AG04449 (cell line): ENCODE results near the gene DERL2.
A peak's percentile ranks its signal among the peaks of the same experiment; 100 is the strongest.

Experiments
- CTCF ChIA-PET: fragments of 350-600 bp; formaldehyde crosslinking; extraction: SDS; loops from one replicate; lab custom pipeline; 2021; ENCODE audit warnings: antibody characterized with exemption; lab: Yijun Ruan, JAX
- POLR2A ChIA-PET: fragments of 400-600, 350-600 bp; formaldehyde crosslinking; extraction: SDS; loops from one replicate; lab custom pipeline; 2020; ENCODE audit warnings: antibody characterized with exemption, inconsistent platforms; lab: Yijun Ruan, JAX
- DNase-seq: peaks from one replicate; pipeline ENCODE4 v3.0.0-alpha.2; 2010; ENCODE audit warnings: low read depth, low spot score
- H3K4me3 ChIP-seq: 2 replicates; pipeline ENCODE4 v1.5.1; 2011; ENCODE audit warnings: low read depth, mild to moderate bottlenecking, control low read depth, low read length
- CTCF ChIP-seq: IDR thresholded peaks from one replicate; pipeline ENCODE4 v1.5.1; 2011; ENCODE audit warnings: mild to moderate bottlenecking, moderate library complexity, low read length, control low read depth, inconsistent platforms; ENCODE audit not compliant: insufficient read depth; ENCODE audit errors: missing control alignments

DERL2 gene

GRCh38 chr17:5530265-5531084 is 44.5 kb upstream of the DERL2 start:
- no peak for DNase-seq
- POLR2A ChIA-PET, result no interaction called here
- CTCF ChIA-PET, result interaction anchor here (1.1 kb wide), 1 partner anchor 15 kb away, joined by 3 read pairs; no protein-coding TSS in a partner anchor
- H3K4me3 ChIP-seq, result no peak overlapping the region
- TF ChIP-seq CTCF, result no peak

- TF ChIP-seq CTCF, result no peak
- no peak for DNase-seq
- POLR2A ChIA-PET, result interaction anchor here (1.3 to 1.9 kb wide), 3 partner anchors 19 to 41 kb away, joined by 6 to 15 read pairs (median 7); partner anchors contain the start of genes DERL2 and MIS12
- no peak overlapping the region for H3K4me3 ChIP-seq
- CTCF ChIA-PET, result interaction anchor here (1.1 to 1.2 kb wide), 2 partner anchors 89 to 908 kb away, joined by 3 read pairs; partner anchors contain the start of genes AIPL1 and C1QBP
These were observed 41.7 kb upstream of the DERL2 start for GRCh38 chr17:5527601-5528250.

GRCh38 chr17:5526821-5527598 is 41.0 kb upstream of the DERL2 start:
- H3K4me3 ChIP-seq, result no peak overlapping the region
- CTCF ChIA-PET, result interaction anchor here (0.9 to 1.1 kb wide), 2 partner anchors 10 to 88 kb away, joined by 3 read pairs; partner anchors contain the start of gene C1QBP
- POLR2A ChIA-PET, result interaction anchor here (0.5 to 1.9 kb wide), 6 partner anchors 11 to 91 kb away, joined by 3 to 15 read pairs (median 6); partner anchors contain the start of genes DERL2 and MIS12
- TF ChIP-seq CTCF, result no peak
- DNase-seq, result peak; percentile 85

- ChIA-PET CTCF (no interaction called here), POLR2A (no interaction called here)
- DNase-seq, result no peak
- H3K4me3 ChIP-seq, result no peak overlapping the region
- TF ChIP-seq CTCF, result no peak
These were observed 37.3 kb upstream of the DERL2 start for GRCh38 chr17:5523249-5523648.

- CTCF ChIA-PET, result no interaction called here
These were observed 36.5 kb upstream of the DERL2 start for GRCh38 chr17:5522476-5522875.

More at GRCh38 chr17:5522476-5522875, 36.5 kb upstream of the DERL2 start:
- no peak for DNase-seq
- no peak for TF ChIP-seq CTCF
- POLR2A ChIA-PET, result no interaction called here
- H3K4me3 ChIP-seq, result no peak overlapping the region
